ACHN (cell line): ENCODE measurements around the gene INTS3.
A peak's percentile ranks its signal among the peaks of the same experiment; 100 is the strongest.
"Not testable (repeated sequence)": the region's sequence is repeated elsewhere in the genome, so short reads cannot be mapped to it uniquely, and the experiment has no call there.

ENCODE experiments used
- DNase-seq: peaks from one replicate; pipeline ENCODE4 v3.0.0-alpha.2; 2015
- in situ Hi-C: cut with HindIII; loops from 2 replicates; pipeline ENCODE4 v1.10.0; 2017; ENCODE audit warnings: low sequenced_read_pairs, low pct_ligation_motif_present, low pct_unique_long_range_greater_than_20kb

INTS3 gene

GRCh38 chr1:153773096-153773921 lies 45.5 kb downstream of the INTS3 start:
- in situ Hi-C loops, result no loop called here

GRCh38 chr1:153774026-153774595 lies 46.3 kb downstream of the INTS3 start:
- DNase-seq, result no peak
- in situ Hi-C loops, result no loop called here

More at GRCh38 chr1:153773096-153773921, 45.5 kb downstream of the INTS3 start:
- no peak for DNase-seq

GRCh38 chr1:153774780-153775457 lies 47.1 kb downstream of the INTS3 start, which contains the start of gene SLC27A3:
Gene SLC27A3 (plus strand): TSS chr1:153775407. CDS start chr1:153775498, 91 bp downstream.
- no peak for DNase-seq
- in situ Hi-C loops, result no loop called here

GRCh38 chr1:153775458-153776327 lies 47.8 kb downstream of the INTS3 start:
- DNase-seq, result no peak
- in situ Hi-C loops, result no loop called here

GRCh38 chr1:153776352-153776751 lies 48.5 kb downstream of the INTS3 start:
- DNase-seq, result no peak
- in situ Hi-C loops, result no loop called here

GRCh38 chr1:153776845-153777370 lies 49.1 kb downstream of the INTS3 start:
- no peak for DNase-seq

GRCh38 chr1:153777648-153778047 lies 49.8 kb downstream of the INTS3 start:
- no peak for DNase-seq
- in situ Hi-C loops, result no loop called here

More at GRCh38 chr1:153776845-153777370, 49.1 kb downstream of the INTS3 start:
- in situ Hi-C loops, result no loop called here

- DNase-seq, result no peak
- in situ Hi-C loops, result no loop called here
Observed at GRCh38 chr1:153778051-153778823, 50.4 kb downstream of the INTS3 start.

- no peak for DNase-seq
- in situ Hi-C loops, result no loop called here
Observed at GRCh38 chr1:153778824-153779519, 51.1 kb downstream of the INTS3 start.

- in situ Hi-C loops, result no loop called here
- DNase-seq, result no peak
Observed at GRCh38 chr1:153779781-153780541, 52.1 kb downstream of the INTS3 start.

GRCh38 chr1:153780551-153780950 lies 52.7 kb downstream of the INTS3 start:
- DNase-seq, result no peak
- in situ Hi-C loops, result no loop called here

- DNase-seq, in situ Hi-C loops: not testable (repeated sequence)
Observed at GRCh38 chr1:153782648-153783047, 54.8 kb downstream of the INTS3 start.

GRCh38 chr1:153783233-153784190 lies 55.7 kb downstream of the INTS3 start:
- peak; percentile 92 for DNase-seq
- in situ Hi-C loops, result no loop called here

GRCh38 chr1:153786038-153786790 lies 58.4 kb downstream of the INTS3 start:
- in situ Hi-C loops, result no loop called here
- no peak for DNase-seq
